B cell (primary cell): ENCODE data around the gene INAFM2. TPM values are rescaled to one million over a fixed set of nuclear protein-coding genes. Genes with fewer than 3 reads are reported as not detected.

Source experiments
- ATAC-seq: fragments of 200-7000 bp; cut with Tn5 transposase; one replicate; pipeline ENCODE4 v1.10.0; 2021; ENCODE audit warnings: low read depth, mild to moderate bottlenecking, moderate number of reproducible peaks, moderate library complexity
- CTCF ChIA-PET: fragments of 350-600 bp; sonication (Branson Sonifier 250); formaldehyde crosslinking; loops from one replicate; lab custom pipeline; 2021; ENCODE audit warnings: antibody characterized with exemption, inconsistent platforms; lab: Charles Lee
- POLR2A ChIA-PET: fragments of 350-600 bp; sonication (Branson Sonifier 250); formaldehyde crosslinking; loops from one replicate; lab custom pipeline; 2021; ENCODE audit warnings: antibody characterized with exemption; lab: Charles Lee
- DNase-seq: peaks from one replicate; pipeline ENCODE4 v3.0.0; 2013
- H2AFZ ChIP-seq: 2 replicates; pipeline ENCODE4 v1.6.1; 2012; ENCODE audit warnings: mild to moderate bottlenecking, low read depth, low read length; ENCODE audit not compliant: insufficient read depth, poor library complexity, severe bottlenecking
- H3K27ac ChIP-seq, 2 donors: 1 replicate in 1 of 2; 2 replicates in 1 of 2; pipeline ENCODE4 v1.5.1; 2012 to 2013; ENCODE audit warnings: low read length in 2 of 2, mild to moderate bottlenecking in 2 of 2, moderate library complexity in 1 of 2
- H3K27me3 ChIP-seq, 4 experiments: fragments of 200-600 bp in 1 of 4; sonication (generic) in 1 of 4; replicated peaks in 1 of 4; 1 replicate in 2 of 4; 2 replicates in 2 of 4; pipeline versions ENCODE4 v1.6.1 to v1.7.0; 2013 to 2016; ENCODE audit warnings: low read length in 3 of 4, mild to moderate bottlenecking in 2 of 4, mixed read lengths in 1 of 4, moderate library complexity in 1 of 4; ENCODE audit not compliant: insufficient read depth in 4 of 4, control insufficient read depth in 3 of 4; ENCODE audit errors: control extremely low read depth in 1 of 4
- H3K36me3 ChIP-seq, 2 experiments: replicated peaks in 1 of 2; 1 replicate in 1 of 2; 2 replicates in 1 of 2; pipeline versions ENCODE4 v1.6.1 to v1.7.1; 2013; ENCODE audit warnings: low read length in 1 of 2; ENCODE audit not compliant: insufficient read depth in 2 of 2, control insufficient read depth in 1 of 2; ENCODE audit errors: control extremely low read depth in 1 of 2, extremely low read depth in 1 of 2
- H3K4me1 ChIP-seq, 2 donors: fragments of 200-600 bp in 1 of 2; sonication (generic) in 1 of 2; 1 replicate in 1 of 2; 2 replicates in 1 of 2; pipeline versions ENCODE4 v1.5.1 to v1.6.1; 2013 to 2017; ENCODE audit warnings: low read length in 2 of 2; ENCODE audit not compliant: control insufficient read depth in 2 of 2, insufficient read depth in 2 of 2
- H3K4me2 ChIP-seq: replicated peaks from 2 replicates; pipeline ENCODE3; 2012; ENCODE audit warnings: mild to moderate bottlenecking, low read depth, low read length; ENCODE audit not compliant: poor library complexity, severe bottlenecking
- H3K4me3 ChIP-seq, 5 experiments: fragments of 200-600 bp in 1 of 5; sonication (generic) in 1 of 5; 1 replicate in 3 of 5; 2 replicates in 2 of 5; pipeline versions ENCODE4 v1.5.1 to v1.7.0; 2011 to 2016; ENCODE audit warnings: low read length in 4 of 5, mild to moderate bottlenecking in 4 of 5, low read depth in 2 of 5, control low read depth in 1 of 5, moderate library complexity in 1 of 5; ENCODE audit not compliant: insufficient read depth in 1 of 5; ENCODE audit errors: control extremely low read depth in 1 of 5, extremely low read depth in 1 of 5
- H3K79me2 ChIP-seq: fragments of 200-600 bp; sonication (generic); one replicate; pipeline ENCODE4 v1.6.0; 2016; ENCODE audit warnings: low read length; ENCODE audit not compliant: control insufficient read depth, insufficient read depth
- H3K9ac ChIP-seq: fragments of 200-600 bp; sonication (generic); 2 replicates; pipeline ENCODE4 v1.6.1; 2017; ENCODE audit warnings: mild to moderate bottlenecking, low read length, moderate library complexity
- H3K9me3 ChIP-seq, 3 donors: one replicate each; pipeline versions ENCODE4 v1.6.1 to v1.7.1; 2013; ENCODE audit warnings: low read length in 2 of 3; ENCODE audit not compliant: control insufficient read depth in 2 of 3, insufficient read depth in 1 of 3; ENCODE audit errors: control extremely low read depth in 1 of 3
- H4K20me1 ChIP-seq: 2 replicates; pipeline ENCODE4 v1.6.0; 2012; ENCODE audit warnings: mild to moderate bottlenecking, low read length; ENCODE audit not compliant: insufficient read depth, control insufficient read depth, poor library complexity, severe bottlenecking
- H3K27ac Mint-ChIP-seq: one replicate; pipeline ENCODE4 v1.8.0; 2021; ENCODE audit warnings: mixed read lengths
- H3K27me3 Mint-ChIP-seq: one replicate; pipeline ENCODE4 v1.8.0; 2021; ENCODE audit warnings: mixed read lengths
- H3K4me1 Mint-ChIP-seq: one replicate; pipeline ENCODE4 v1.8.0; 2021; ENCODE audit warnings: mixed read lengths
- H3K4me3 Mint-ChIP-seq: one replicate; pipeline ENCODE4 v1.8.0; 2021; ENCODE audit warnings: mixed read lengths
- H3K9me3 Mint-ChIP-seq: one replicate; pipeline ENCODE4 v1.8.0; 2022; ENCODE audit warnings: mixed read lengths; ENCODE audit not compliant: insufficient read depth
- EZH2 ChIP-seq: IDR thresholded peaks from 2 replicates; pipeline ENCODE4 v1.6.1; 2012; ENCODE audit warnings: borderline replicate concordance, low read depth, mild to moderate bottlenecking, moderate library complexity, low read length; ENCODE audit not compliant: insufficient read depth, poor library complexity, severe bottlenecking
- WGBS: methylation state at CpG from one replicate; pipeline ENCODE4 v1.1.5; 2013; ENCODE audit warnings: missing lambda C conversion rate; ENCODE audit not compliant: insufficient coverage; 5-methylcytosine and 5-hydroxymethylcytosine counted together
- intact Hi-C: fragments of 100-400 bp; cut with micrococcal nuclease; formaldehyde crosslinking; loops from one replicate; pipeline ENCODE4 v1.10.0; 2022
- polyA plus RNA-seq: library from polyadenylated mRNA; depleted of rRNA; stranded (reverse); fragments of >200 nt; gene quantifications from 2 replicates; pipeline ENCODE4 v1.2.3, GENCODE V29; 2012
- total RNA-seq, 2 donors: library from RNA; stranded (reverse); fragments of 120-200 nt in 1 of 2; gene quantifications; 1 replicate in 1 of 2; 2 replicates in 1 of 2; pipeline versions ENCODE4 v1.2.3 to v1.2.4, GENCODE V29; 2013 to 2022
- TF ChIP-seq, protein P1 (sequence below): fragments of 200-600 bp; IDR thresholded peaks from one replicate; pipeline ENCODE4 v1.8.0; 2022; ENCODE audit warnings: antibody characterized with exemption, mild to moderate bottlenecking

INAFM2 gene
- total and polyA plus RNA-seq, 2 donors (not counting 1 experiment from before 2014, with no cell fraction given) = 3.0 to 7.0 TPM

DNA sequence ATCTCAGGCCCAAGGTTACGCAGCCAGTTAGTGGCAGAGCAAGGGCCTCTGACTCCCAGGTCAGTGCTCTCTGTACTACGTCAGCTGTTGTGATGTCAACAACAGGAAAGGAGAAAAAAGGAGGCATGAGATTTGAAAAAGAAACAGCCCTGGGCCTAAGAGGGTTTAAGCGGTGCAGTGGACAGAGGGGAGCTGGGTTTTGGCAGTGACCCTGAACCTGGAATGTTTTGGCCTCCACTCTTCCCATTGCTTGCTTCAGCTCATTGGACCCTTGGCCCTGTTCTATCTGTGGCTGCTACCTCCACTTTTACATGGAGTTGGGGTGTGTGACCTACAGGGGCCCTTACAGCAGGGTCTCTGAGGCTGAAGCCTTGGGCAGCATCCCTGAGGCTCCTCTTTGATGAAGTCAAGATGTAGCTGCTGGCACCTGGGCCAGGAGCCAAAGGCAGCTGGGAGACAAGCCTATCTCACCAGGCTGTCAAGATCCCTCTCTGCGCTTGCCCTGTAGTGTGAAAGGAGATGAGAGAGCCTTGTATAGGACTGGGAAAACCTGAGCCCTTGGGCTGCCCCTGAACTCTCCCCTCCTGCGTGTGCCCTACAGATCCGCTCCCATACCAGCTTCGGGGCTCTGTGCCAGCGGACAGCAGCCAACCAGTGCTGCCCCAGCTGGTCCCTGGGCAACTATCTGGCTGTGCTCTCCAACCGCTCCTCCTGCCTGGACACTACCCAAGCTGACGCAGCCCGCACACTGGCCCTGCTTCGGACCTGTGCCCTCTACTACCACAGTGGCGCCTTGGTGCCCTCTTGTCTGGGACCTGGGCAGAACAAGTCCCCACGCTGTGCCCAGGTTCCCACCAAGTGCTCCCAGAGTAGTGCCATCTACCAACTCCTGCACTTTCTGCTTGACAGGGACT lies 43.2 kb downstream of the INAFM2 start:
- ChIA-PET CTCF (interaction anchor here (0.5 to 6.4 kb wide), 12 partner anchors 17 to 294 kb away, joined by 3 to 56 read pairs (median 5); partner anchors contain the start of genes CCDC9B and IVD), POLR2A (interaction anchor here (0.6 to 1.0 kb wide), 2 partner anchors 39 to 48 kb away, joined by 3 read pairs; partner anchors contain the start of gene IVD)
- peaks cover 0 to 4% of the 10 kb centered on the region in 2 experiments for H3K36me3 ChIP-seq
- peak overlapping the region; percentile 64 for H3K9ac ChIP-seq
- Mint-ChIP-seq H3K9me3 (no peaks in the 10 kb centered on the region), H3K27me3 (no peaks in the 10 kb centered on the region), H3K4me3 (peak overlapping the region; percentile 86), H3K4me1 (peaks cover 22% of the 10 kb centered on the region), H3K27ac (peak overlapping the region; percentile 83)
- no peak for DNase-seq
- no peak for ATAC-seq
- no peaks in the 10 kb centered on the region for H3K27me3 ChIP-seq
- peaks cover 25% of the 10 kb centered on the region for H4K20me1 ChIP-seq
- peak overlapping the region in 1 of 2 donors; percentile 42 for H3K27ac ChIP-seq
- TF ChIP-seq, protein P1, sequence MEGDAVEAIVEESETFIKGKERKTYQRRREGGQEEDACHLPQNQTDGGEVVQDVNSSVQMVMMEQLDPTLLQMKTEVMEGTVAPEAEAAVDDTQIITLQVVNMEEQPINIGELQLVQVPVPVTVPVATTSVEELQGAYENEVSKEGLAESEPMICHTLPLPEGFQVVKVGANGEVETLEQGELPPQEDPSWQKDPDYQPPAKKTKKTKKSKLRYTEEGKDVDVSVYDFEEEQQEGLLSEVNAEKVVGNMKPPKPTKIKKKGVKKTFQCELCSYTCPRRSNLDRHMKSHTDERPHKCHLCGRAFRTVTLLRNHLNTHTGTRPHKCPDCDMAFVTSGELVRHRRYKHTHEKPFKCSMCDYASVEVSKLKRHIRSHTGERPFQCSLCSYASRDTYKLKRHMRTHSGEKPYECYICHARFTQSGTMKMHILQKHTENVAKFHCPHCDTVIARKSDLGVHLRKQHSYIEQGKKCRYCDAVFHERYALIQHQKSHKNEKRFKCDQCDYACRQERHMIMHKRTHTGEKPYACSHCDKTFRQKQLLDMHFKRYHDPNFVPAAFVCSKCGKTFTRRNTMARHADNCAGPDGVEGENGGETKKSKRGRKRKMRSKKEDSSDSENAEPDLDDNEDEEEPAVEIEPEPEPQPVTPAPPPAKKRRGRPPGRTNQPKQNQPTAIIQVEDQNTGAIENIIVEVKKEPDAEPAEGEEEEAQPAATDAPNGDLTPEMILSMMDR = no peak
- no peak for TF ChIP-seq EZH2
- over 99% methylated on average over 13 of the region's 14 CpGs for WGBS
- intact Hi-C loops = no loop called here
- H2AFZ ChIP-seq = peak overlapping the region; percentile 95
- peak overlapping the region in 4 of 5 experiments; percentile 44 to 62 (median 58) for H3K4me3 ChIP-seq
- H3K79me2 ChIP-seq = peaks cover 35% of the 10 kb centered on the region
- no peaks in the 10 kb centered on the region for H3K9me3 ChIP-seq
- H3K4me2 ChIP-seq = peak overlapping the region; percentile 93
- H3K4me1 ChIP-seq = peaks cover 14 to 26% of the 10 kb centered on the region in 2 donors
